GM19463 (cell line): ENCODE data around the gene CD3E.
A peak's percentile ranks its signal among the peaks of the same experiment; 100 is the strongest.

Source experiments
- ATAC-seq: cut with Tn5 transposase; IDR thresholded peaks from one replicate; pipeline ENCODE4 v1.9.1; 2021; ENCODE audit warnings: mild to moderate bottlenecking, moderate library complexity; ENCODE audit not compliant: unreplicated experiment

Gene CD3E

DNA sequence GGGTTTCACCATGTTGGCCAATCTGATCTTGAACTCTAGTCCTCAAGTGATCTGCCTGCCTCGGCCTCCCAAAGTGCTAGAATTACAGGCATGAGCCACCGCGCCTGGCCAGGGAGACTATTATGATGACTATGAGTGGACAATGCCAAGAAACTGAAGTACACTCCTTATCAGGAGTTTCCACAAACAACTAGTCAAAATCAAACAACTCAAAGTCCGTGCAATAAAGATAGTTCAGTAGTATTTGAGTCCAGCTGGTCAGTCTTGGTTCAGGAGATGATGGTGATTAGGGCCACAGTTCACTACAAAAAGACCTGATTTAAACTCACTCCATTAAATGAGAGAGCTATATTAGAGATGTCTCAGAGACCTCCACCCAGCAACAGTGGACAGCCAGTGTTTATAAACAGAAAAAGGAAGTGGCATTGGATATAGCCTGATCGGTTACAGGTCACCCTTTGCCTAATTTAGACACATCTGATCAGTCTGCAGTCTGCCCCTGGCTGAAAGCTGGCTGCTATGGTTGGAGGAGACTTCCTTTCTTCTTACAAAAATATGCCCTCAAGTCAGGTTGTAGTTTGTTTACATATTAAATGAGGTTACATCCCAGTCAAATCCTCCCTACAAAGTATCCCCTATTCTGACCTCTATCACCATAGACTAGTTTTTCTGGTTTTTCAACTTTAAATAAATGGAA, 17.0 kb downstream of the CD3E start:
- ATAC-seq: no peak

DNA sequence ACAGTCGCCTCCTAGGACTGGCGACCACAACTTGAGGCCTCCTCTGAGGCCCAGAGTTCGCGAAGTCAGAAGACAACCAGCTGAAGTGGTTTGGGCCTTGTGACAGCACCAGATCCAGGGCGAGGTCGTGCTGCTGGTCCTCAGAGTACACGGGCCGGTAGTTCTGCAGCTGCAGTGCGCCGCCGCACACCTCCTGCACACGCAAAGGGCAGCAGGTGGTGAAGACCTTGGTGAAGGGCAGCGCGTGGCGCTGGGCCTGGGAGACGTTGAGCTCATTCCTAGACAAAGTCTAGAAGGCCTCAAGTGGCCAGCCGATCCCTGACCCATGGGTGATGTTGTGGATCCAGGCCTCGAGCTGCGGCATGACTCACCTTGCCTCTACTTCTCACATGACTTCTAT, 18.2 kb downstream of the CD3E start:
- no peak for ATAC-seq

DNA sequence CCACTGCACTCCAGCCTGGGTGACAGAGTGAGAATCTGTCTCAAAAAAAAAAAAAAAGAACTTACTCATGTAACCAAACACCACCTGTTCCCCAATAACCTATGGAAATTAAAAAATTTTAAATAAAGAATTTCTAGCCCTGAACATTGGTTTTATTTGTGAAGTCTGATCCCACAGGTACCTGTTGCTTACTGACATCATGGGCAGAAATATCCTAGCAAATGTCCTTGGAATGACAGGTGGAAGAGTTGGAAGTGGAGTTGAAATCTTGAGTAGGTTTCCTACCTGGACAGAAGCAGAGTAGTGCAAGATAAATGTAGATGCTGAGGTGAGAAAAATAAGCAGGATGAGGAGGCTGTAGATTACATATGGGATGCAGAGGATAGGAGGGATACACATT, 20.8 kb downstream of the CD3E start:
- no peak for ATAC-seq

DNA sequence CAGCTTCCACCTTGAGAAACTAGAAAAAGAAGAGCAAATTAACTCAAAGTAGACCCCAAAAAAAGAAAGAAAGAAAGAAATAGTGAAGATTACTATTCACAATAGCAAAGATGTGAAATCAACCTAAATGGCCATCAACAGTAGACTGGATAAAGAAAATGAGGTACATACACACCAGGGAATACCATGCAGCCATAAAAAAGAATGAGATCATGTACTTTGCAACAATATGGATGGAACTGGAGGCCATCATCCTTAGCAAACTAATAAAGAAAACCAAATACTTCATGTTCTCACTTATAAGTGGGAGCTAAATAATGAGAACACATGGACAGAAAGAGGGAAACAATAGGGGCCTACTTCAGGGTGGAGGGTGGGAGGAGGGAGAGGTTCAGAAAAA, 24.2 kb downstream of the CD3E start:
- no peak for ATAC-seq

DNA sequence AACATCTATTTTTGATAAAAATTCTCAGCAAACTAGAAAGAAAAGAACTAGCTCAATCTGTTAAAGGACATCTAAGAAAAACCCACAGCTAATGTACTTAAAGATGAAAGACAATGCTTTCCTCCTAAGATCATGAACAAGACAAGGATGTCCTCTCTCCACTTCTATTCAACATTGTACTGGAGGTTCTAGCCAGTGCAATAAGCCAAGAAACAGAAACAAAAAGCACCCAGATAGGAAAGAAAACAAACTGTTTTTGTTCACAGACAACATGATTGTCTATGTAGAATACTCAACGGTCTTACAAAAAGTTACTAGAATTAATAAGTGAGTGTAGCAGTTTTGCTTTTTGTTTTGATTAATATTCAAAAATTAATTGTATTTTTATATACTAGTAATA, 30.2 kb downstream of the CD3E start:
- no peak for ATAC-seq

DNA sequence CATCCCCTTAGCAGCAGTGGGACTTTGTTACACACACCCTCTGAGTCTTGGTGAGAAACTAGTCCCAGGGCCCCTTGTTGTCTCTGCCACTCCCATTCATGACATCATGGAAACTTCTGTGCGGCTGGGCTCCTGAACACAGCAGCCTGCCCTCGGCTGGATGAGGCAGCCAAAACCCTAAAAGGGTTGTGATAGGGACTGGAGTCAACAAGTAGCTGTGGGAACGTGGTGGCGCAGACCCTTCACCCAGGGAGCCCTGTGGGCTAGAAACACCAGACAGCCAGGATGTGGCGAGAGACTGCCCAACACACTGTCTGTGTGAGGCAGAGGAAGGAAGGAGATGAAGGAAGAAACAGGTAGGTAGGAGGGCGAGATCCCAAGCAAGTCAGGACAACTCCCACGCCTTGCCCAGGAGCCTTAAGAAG, 34.1 kb downstream of the CD3E start:
- no peak for ATAC-seq

DNA sequence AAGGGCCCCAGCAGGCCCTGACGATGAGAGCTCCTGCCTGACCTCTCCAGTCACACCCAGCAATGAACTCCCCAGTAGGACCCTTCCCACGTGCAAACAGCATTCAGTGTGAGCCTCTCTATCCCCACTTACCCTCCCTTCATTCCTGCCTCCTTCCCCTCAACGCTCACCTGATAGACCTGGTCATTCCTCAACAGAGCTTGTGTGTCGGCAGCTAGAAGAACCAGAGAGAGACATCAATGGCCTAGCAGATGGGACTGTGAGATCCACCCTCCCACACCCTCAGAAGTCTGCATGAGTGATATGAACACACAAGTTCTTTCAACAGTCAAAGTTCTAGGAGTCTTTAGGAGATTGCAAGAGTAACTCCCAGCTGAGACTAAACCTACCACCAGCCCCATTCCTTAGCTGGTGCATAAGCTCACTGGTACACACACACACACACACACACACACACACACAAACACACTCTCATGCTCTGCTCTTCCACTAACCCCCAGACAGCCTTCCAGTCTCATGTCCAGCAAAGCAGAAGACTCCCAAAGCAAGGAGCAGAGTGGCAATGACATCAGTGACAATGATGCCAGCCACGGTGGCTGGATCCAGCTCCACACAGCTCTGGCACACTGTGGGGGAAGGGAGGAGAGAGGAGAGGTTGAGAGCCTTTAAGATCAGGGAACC, 34.9 kb downstream of the CD3E start:
- no peak for ATAC-seq

DNA sequence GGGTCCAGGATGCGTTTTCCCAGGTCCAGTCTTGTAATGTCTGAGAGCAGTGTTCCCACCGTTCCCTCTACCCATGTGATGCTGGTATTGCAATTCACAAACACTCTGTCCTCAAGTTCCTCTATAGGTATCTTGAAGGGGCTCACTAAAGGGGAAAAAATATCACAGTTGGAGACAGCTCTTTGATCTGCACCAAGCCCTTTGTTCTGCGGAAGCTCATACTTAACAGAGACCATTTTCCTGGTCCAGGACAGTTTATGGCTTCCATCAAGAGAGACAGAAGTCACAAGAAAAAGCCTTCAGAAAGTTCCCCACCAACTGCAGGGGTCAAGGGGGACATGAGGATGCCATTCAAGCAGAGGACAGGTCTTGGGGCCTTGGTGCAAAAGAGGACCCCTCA, 35.9 kb downstream of the CD3E start:
- ATAC-seq: no peak

DNA sequence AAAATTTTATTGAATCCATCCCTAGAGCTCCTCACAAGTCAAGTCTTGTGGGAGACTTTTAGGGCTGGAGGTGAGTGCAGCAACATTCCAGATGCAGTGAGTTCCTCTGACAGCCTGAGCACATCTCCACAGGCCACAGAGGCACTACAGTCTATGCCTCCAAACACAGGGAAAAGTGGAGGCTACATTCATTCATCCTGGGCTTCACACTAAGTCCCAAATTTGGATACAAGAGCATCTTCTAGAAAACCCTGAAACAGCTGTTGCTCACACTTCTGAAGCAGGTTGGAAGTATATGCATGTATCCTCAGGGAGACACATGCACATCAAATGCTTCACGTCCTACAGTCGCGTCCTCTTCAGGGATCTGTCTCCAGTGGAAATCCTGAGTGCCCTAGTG, 36.7 kb downstream of the CD3E start:
- ATAC-seq: no peak

DNA sequence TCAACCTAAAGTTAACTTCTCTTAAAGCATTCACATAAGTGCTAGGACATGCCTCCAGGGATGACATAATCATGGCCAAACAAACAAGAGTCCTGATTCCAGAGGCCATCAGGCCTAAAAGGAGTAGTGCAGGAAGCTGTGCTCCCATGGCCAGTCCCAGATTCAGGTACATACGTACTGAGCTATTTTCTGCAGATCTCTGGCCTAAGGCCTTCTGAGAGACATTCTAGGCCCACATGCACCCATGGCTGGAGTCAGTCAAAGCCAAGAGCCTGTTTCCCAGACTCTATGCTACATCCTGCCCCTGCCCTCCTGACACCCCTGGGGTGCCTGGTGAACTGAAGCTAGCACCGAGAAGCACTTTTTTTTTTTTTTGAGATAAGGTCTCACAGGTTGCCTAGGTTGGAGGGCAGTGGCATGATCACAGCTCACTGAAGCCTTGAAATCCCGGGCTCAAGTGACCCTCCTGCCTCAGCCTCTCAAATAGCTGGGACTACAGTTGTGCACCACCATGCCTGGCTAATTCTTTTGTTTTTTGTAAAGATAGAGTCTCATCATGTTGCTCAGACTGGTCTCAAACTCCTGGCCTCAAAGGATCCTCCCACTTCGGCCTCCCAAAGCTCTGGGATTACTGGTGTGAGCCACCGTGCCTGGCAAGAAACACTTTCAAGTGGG, 37.4 kb downstream of the CD3E start:
- ATAC-seq: no peak

DNA sequence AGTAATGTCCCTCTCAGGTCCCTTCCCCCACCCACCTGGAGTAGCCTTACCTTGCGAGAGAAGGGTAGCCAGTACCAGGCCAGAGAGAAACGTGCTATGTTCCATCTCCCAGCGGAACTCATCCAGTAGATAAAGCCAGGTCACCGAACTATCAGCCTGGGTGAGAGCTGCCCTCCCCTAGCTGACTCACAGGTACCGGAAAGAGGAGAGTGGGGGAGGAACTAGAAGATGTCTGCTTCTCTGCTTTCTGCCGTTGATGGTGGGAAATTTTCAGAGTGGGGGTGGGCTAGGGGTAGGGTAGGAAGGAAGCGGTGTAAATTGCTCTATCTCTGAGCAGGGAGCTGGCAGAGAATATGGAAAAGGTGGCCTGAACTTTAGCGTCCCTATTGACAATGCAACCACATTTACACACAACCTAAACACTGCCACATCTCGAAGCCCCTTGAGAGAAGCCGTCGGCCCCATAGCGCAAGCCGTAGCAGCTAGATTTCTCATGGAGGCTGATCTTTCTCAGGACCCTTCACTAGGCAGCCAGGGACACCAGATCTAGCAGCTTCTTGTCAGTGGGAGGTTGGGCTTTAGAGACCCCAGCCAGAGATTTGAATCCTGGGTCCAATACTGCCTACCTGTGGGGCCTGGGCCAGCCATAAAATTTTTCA, 38.1 kb downstream of the CD3E start, which contains the start of gene CD3D:
CD3D (minus strand) TSS at position 203 of the 659 bp plus-strand sequence; CDS start at position 105, 98 bp downstream.
- no peak for ATAC-seq

DNA sequence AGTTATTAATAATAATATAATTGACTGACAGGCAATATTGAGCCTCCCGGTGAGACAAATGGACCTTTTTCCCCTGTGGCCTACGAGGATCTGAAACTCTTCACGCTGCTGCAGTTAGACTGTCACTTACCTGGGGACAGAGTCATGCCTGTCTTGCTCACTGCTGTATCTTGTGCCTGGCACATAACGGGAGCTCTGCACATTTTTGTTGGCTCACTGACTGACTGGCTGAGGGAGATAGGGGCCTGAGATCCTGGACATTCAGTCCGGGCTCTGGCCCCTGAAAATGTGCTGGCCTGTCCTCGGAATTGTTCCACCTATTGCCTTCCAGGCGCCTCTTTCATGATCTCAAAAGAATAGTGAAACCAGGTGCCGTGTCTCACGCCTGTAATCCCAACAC, 38.7 kb downstream of the CD3E start:
- no peak for ATAC-seq

DNA sequence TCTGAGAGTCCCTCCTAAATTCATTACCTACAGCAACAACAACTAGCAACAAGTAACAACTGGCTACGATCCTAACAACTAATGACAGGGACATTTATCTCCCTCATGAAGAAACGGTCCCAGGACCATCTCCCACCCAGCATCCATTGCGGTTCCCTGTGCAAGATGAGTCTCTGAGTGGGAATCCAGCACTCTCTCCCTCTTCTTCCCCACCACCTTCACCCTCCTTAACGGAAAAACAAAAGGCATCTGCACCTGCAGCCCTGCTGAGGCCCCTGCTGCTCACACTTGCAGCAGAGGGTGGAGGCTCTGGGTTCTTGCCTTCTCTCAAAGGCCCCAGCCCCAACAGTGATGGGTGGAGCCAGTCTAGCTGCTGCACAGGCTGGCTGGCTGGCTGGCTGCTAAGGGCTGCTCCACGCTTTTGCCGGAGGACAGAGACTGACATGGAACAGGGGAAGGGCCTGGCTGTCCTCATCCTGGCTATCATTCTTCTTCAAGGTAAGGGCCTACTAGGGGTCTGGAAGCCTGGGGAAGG, 39.5 kb downstream of the CD3E start, which contains the start of gene CD3G:
CD3G (plus strand) TSS at position 364 of the 535 bp plus-strand sequence; CDS start at position 444, 80 bp downstream.
- no peak for ATAC-seq

DNA sequence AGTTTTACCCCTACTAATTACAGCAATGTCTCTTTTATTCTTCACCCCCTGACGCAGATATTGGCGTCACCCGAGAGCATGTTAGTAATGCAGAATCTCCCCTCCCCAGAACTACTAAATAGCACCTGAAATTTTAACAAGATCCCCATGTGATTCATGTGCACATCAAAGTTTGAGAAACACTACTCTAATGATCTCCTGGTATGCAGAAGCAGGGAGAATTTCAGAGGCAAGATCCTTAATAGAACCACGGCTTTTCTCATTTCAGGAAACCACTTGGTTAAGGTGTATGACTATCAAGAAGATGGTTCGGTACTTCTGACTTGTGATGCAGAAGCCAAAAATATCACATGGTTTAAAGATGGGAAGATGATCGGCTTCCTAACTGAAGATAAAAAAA, 44.9 kb downstream of the CD3E start:
- no peak for ATAC-seq

DNA sequence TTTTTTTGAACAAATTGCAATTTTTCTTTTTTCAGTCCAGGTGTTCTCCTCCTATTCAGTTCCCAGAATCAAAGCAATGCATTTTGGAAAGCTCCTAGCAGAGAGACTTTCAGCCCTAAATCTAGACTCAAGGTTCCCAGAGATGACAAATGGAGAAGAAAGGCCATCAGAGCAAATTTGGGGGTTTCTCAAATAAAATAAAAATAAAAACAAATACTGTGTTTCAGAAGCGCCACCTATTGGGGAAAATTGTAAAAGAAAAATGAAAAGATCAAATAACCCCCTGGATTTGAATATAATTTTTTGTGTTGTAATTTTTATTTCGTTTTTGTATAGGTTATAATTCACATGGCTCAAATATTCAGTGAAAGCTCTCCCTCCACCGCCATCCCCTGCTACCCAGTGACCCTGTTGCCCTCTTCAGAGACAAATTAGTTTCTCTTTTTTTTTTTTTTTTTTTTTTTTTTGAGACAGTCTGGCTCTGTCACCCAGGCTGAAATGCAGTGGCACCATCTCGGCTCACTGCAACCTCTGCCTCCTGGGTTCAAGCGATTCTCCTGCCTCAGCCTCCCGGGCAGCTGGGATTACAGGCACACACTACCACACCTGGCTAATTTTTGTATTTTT, 48.7 kb downstream of the CD3E start:
- no peak for ATAC-seq

DNA sequence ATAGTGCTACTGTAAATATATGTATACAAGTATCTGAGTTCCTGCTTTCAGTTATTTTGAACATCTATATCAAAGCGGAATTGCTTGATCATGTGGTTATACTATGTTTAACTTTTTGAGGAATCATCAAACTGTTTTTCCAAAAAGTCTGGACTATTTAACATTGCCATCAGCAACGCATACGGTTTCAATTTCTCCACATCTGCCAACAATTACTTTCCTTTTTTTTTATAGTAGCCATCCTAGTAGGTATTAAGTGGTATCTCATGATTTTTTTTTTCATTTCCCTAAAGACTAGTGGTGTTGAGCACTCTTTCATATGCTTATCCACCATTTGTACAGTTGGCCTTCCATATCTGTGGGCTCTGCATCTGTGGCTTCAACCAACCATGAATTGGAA, 53.5 kb downstream of the CD3E start:
- ATAC-seq: no peak

DNA sequence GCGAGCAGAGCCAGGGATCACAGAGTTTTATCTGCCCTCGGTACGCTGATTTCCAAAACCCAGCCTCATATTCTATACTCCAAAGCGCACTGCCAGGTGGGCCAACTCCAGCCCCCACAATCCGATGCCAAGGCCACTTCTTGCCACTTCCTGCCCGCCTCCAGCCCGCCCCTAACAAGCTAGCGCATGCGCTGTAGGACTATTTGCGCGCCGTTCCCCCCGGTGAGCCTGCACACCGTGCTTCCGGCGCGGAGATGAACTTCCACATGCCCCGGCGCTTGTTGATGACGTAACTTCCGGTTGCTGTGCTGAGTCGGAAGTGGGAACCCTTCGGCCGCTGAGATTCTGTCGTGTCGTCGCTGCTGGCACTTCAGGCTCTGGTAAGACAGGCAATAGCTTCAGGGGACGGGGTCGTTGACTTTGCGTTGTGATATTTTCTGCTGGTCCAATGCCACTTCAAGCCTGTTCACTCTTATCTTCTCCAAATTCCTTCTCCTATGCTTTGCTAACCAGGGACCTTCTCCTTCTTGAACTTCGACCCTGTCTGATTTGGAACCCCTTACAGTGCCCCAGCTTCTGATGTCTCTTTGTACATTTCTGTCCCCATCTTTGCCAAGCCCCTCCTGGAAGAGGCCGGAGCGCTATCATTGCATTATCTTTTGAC, 54.9 kb downstream of the CD3E start, which contains the start of gene UBE4A:
UBE4A (plus strand) TSS at position 306 of the 664 bp plus-strand sequence. CDS start 5,481 bp downstream, outside the sequence.
- ATAC-seq: peak; percentile 84

DNA sequence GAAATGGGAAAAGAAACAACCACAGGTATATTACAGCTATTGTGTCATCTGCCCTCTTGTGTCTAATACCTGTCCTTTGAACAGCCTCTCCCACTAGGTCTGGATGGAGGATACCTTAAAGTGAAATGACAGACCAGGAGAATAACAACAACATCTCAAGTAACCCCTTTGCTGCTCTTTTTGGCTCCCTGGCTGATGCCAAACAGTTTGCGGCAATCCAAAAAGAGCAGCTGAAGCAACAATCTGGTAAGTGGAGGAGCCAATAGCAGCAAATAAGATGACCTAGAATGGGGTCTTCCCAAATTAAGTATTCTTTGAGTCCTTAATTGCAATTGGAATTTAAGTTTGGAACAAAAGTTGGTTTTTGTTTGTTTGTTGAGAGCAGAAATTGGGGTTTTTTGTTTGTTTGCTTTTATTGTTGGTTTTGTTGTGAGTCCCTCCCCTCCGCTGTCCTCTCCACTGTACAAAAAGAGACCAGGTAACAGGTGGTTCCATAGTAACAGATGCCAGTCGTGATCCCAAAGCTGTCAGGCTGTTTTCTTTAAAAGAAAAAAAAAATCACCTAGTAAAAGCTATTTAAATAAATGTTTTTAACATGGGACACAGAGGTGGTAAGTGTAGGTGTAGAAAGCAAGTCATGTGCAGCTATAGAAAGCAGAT, 60.6 kb downstream of the CD3E start:
- no peak for ATAC-seq
